ENCODE measurements around the gene CMTM6. TPM values are rescaled to one million over a fixed set of nuclear protein-coding genes. Genes with fewer than 3 reads are reported as not detected.

The CMTM6 gene
- total and polyA plus RNA-seq, 10 of the 15 experiments (the other 5 are each of a cell fraction or from before 2014, with no cell fraction given), result 27.1 to 97.3 (median 61.4) TPM

- ATAC-seq (no peak), FAIRE-seq (no peak), DNase-seq (ENCODE audit: low read depth, low spot score) (no peak)
- intact Hi-C loops (cut with micrococcal nuclease; ENCODE audit: unreplicated experiment) (no loop called here), in situ Hi-C loops (cut with MboI) (no loop called here)
- 99% methylated on average over 4 of the region's 4 CpGs for WGBS (ENCODE audit: insufficient coverage, insufficient replicate concordance, low lambda C conversion rate, missing lambda C conversion rate)
- no peaks in the 10 kb centered on the region for H3K9me3 ChIP-seq (replicated peaks; ENCODE audit: control insufficient read depth, insufficient read depth, low read length)
- no peaks in the 10 kb centered on the region; a peak in 1 of 4 replicates for H3K36me3 ChIP-seq (ENCODE audit: control insufficient read depth in 2 of 2, insufficient read depth in 2 of 2, low read length in 1 of 2)
- H3K4me2 ChIP-seq (ENCODE audit: control insufficient read depth, insufficient read depth), result no peak overlapping the region
- no peaks in the 10 kb centered on the region for H3K27me3 ChIP-seq (replicated peaks in 1 of 2; ENCODE audit: control insufficient read depth in 2 of 2, insufficient read depth in 2 of 2, low read length in 1 of 2)
- no peak overlapping the region for H3K4me3 ChIP-seq
- TF ChIP-seq CREB1 (IDR thresholded peaks at IDR 0.05; ENCODE audit: low read depth) (no peak), LARP7 (IDR thresholded peaks at IDR 0.05) (no peak), NR2C2 (IDR thresholded peaks at IDR 0.05; ENCODE audit: borderline replicate concordance, control insufficient read depth, insufficient read length, low read depth) (no peak)
- no peak overlapping the region for H2AFZ ChIP-seq (ENCODE audit: control insufficient read depth, low read depth, low read length)
- ChIA-PET POLR2A (no interaction called here), SMC1A (ENCODE audit: uncharacterized antibody, unreplicated experiment) (no interaction called here), CTCF (no interaction called here), RAD21 (ENCODE audit: unreplicated experiment) (no interaction called here)
- no TSS peak for BruUV-seq (replicated peaks)
- no peaks in the 10 kb centered on the region for H3K79me2 ChIP-seq (ENCODE audit: control insufficient read depth, insufficient read depth, low read length)
- no peak overlapping the region for H3K9ac ChIP-seq (ENCODE audit: control insufficient read depth, insufficient read depth, low read length)
- no peak overlapping the region for H3K27ac ChIP-seq (ENCODE audit: control insufficient read depth, insufficient read depth)
- no peaks in the 10 kb centered on the region for H4K20me1 ChIP-seq (ENCODE audit: control insufficient read depth, insufficient read depth)
- no peaks in the 10 kb centered on the region; the same call in 1 of the 2 replicates for H3K4me1 ChIP-seq (ENCODE audit: control insufficient read depth, insufficient read depth, low read length)
These were observed 38.2 kb upstream of the CMTM6 start for GRCh38 chr3:32540899-32541298.

- CTCF ChIA-PET, result interaction anchor here (0.5 kb wide), 1 partner anchor 8 kb away, joined by 3 read pairs; no protein-coding TSS in a partner anchor
- H3K9me3 ChIP-seq (replicated peaks; ENCODE audit: control insufficient read depth, insufficient read depth, low read length), result no peaks in the 10 kb centered on the region
- POLR2A ChIA-PET, result interaction anchor here (0.5 to 0.6 kb wide), 2 partner anchors 235 to 579 kb away, joined by 3 to 4 read pairs; no protein-coding TSS in a partner anchor
- no peaks in the 10 kb centered on the region for H3K27me3 ChIP-seq (replicated peaks in 1 of 2; ENCODE audit: control insufficient read depth in 2 of 2, insufficient read depth in 2 of 2, low read length in 1 of 2)
- ATAC-seq (no peak), DNase-seq (ENCODE audit: low read depth, low spot score) (no peak), FAIRE-seq (no peak)
- no peak overlapping the region for H3K4me3 ChIP-seq
- H3K27ac ChIP-seq (ENCODE audit: control insufficient read depth, insufficient read depth), result no peak overlapping the region
- no peak overlapping the region for H3K9ac ChIP-seq (ENCODE audit: control insufficient read depth, insufficient read depth, low read length)
- no peak overlapping the region for H2AFZ ChIP-seq (ENCODE audit: control insufficient read depth, low read depth, low read length)
- H4K20me1 ChIP-seq (ENCODE audit: control insufficient read depth, insufficient read depth), result no peaks in the 10 kb centered on the region
- H3K4me1 ChIP-seq (ENCODE audit: control insufficient read depth, insufficient read depth, low read length), result no peaks in the 10 kb centered on the region
- BruUV-seq (replicated peaks), result no TSS peak
- RAD21 ChIA-PET (ENCODE audit: unreplicated experiment), result no interaction called here
- WGBS (ENCODE audit: insufficient coverage, insufficient replicate concordance, low lambda C conversion rate, missing lambda C conversion rate), result 100% methylated on average over 1 of the region's 1 CpG
- H3K4me2 ChIP-seq (ENCODE audit: control insufficient read depth, insufficient read depth), result no peak overlapping the region
- H3K36me3 ChIP-seq (ENCODE audit: control insufficient read depth in 2 of 2, insufficient read depth in 2 of 2, low read length in 1 of 2), result peaks cover 0 to 11% of the 10 kb centered on the region in 2 experiments; a peak in 2 of 4 replicates
- in situ Hi-C loops (cut with MboI), result no loop called here
- H3K79me2 ChIP-seq (ENCODE audit: control insufficient read depth, insufficient read depth, low read length), result no peaks in the 10 kb centered on the region
- TF ChIP-seq HDAC6 (IDR thresholded peaks at IDR 0.05; ENCODE audit: unreplicated experiment), result no peak
- TF ChIP-seq POLR2A (IDR thresholded peaks at IDR 0.05; ENCODE audit: low read depth, low read length), result no peak
- intact Hi-C loops (cut with micrococcal nuclease; ENCODE audit: unreplicated experiment), result no loop called here
- SMC1A ChIA-PET (ENCODE audit: uncharacterized antibody, unreplicated experiment), result interaction anchor here (0.8 to 1.8 kb wide), 4 partner anchors 13 to 33 kb away, joined by 3 to 5 read pairs (median 4); no protein-coding TSS in a partner anchor
These were observed 29.8 kb upstream of the CMTM6 start for GRCh38 chr3:32532434-32532833.

Data from GM12878 (cell line).